ENCODE data around the gene RBFOX2.

DNA sequence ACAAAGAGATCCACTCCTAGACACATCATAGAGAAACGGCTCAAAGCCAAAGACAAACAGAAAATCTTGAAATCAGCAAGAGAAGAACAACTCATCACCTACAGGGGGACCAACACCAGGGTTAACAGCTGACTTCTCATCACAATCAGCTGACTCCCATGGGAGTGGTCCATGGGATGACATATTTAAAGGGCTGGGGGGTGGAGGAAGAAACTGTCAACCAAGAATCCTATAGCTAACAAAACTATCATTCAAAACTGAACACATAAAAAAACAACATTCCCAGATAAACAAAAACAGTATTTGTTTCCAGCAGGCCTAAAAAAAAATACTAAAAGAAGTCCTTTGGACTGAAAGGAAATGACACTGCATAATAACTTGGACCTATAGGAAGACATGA lies 224.2 kb downstream of the RBFOX2 start:
- TF ChIP-seq, protein P1, sequence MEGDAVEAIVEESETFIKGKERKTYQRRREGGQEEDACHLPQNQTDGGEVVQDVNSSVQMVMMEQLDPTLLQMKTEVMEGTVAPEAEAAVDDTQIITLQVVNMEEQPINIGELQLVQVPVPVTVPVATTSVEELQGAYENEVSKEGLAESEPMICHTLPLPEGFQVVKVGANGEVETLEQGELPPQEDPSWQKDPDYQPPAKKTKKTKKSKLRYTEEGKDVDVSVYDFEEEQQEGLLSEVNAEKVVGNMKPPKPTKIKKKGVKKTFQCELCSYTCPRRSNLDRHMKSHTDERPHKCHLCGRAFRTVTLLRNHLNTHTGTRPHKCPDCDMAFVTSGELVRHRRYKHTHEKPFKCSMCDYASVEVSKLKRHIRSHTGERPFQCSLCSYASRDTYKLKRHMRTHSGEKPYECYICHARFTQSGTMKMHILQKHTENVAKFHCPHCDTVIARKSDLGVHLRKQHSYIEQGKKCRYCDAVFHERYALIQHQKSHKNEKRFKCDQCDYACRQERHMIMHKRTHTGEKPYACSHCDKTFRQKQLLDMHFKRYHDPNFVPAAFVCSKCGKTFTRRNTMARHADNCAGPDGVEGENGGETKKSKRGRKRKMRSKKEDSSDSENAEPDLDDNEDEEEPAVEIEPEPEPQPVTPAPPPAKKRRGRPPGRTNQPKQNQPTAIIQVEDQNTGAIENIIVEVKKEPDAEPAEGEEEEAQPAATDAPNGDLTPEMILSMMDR (IDR thresholded peaks at IDR 0.05): no peak
- no peak for TF ChIP-seq EZH2 (IDR thresholded peaks at IDR 0.05; ENCODE audit: borderline replicate concordance, insufficient read depth, low read depth, low read length, poor library complexity, severe bottlenecking)

Data from B cell (primary cell).